GM12875 (cell line): ENCODE results near the gene SLC22A16.

Experiments used
- H3K4me3 ChIP-seq: one replicate; pipeline ENCODE4 v1.5.1; 2011; ENCODE audit warnings: low read depth, low read length, control low read depth
- CTCF ChIP-seq: IDR thresholded peaks from 2 replicates; pipeline ENCODE4 v1.5.1; 2011; ENCODE audit warnings: low read depth, mild to moderate bottlenecking, control low read depth, inconsistent platforms, low read length, moderate library complexity, borderline replicate concordance; ENCODE audit not compliant: insufficient read depth

Gene SLC22A16

DNA sequence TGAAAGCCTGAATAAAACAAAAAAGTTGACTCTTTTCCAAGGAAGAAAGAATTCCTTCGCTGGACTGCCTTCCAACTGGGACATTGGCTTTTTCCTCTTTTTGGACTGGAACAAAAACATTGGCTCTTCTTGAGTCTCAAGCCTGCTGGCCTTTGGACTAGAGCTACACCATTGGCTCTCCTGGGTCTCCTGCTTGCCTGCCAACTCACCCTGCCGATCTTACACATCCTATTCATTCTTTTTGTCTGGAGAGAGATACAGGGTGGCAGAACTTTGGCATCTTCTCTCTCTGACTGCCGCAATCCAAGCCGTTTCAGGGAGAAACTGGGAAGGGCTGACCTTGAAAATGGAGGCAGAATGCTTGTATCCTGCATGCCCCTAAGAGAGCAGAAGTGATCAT is 81.2 kb downstream of the SLC22A16 start:
- TF ChIP-seq CTCF = no peak

GRCh38 chr6:110394409-110394808 is 82.0 kb downstream of the SLC22A16 start:
- no peak for TF ChIP-seq CTCF
- no peak overlapping the region for H3K4me3 ChIP-seq

More for the DNA sequence above, 81.2 kb downstream of the SLC22A16 start:
- no peak overlapping the region for H3K4me3 ChIP-seq

GRCh38 chr6:110392727-110393126 is 83.7 kb downstream of the SLC22A16 start:
- no peak for TF ChIP-seq CTCF
- H3K4me3 ChIP-seq = no peak overlapping the region

- H3K4me3 ChIP-seq = no peak overlapping the region
- no peak for TF ChIP-seq CTCF
Observed at GRCh38 chr6:110390404-110390803, 86.0 kb downstream of the SLC22A16 start.

DNA sequence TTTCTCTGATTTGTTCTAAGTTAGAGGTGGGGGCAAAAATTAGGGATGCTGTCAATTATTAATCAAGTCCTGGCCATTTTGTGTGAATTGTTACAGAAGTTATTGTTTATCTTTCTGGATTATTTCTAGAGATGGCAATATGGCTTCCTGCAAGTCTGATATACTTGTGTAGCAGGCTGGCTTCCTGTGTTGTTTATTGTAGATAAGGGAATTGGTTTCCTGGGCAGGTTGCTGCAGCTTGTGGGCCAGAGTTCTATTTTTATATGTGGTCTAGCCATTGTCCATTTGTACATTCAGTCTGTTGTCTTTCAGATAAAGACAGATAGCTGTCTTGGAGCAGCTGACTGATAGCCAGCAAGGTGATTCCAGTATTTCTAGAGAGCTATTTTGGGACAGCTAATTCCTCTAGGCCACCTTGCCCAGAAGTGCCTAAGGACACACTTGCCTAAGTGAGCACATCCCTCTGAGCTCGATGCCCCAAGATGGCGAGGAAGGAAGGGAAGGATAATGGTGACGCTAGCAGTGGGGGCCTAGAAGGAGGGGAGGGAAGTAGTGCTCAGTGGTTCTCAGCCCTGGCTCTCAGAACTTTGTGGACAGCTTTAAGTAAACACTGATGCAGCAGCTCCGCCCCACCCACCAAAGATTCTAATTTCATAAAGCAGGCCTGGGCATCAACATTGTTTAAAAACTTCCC is 86.6 kb downstream of the SLC22A16 start:
- no peak overlapping the region for H3K4me3 ChIP-seq
- TF ChIP-seq CTCF = no peak

GRCh38 chr6:110387986-110388385 is 88.4 kb downstream of the SLC22A16 start:
- no peak for TF ChIP-seq CTCF
- no peak overlapping the region for H3K4me3 ChIP-seq

DNA sequence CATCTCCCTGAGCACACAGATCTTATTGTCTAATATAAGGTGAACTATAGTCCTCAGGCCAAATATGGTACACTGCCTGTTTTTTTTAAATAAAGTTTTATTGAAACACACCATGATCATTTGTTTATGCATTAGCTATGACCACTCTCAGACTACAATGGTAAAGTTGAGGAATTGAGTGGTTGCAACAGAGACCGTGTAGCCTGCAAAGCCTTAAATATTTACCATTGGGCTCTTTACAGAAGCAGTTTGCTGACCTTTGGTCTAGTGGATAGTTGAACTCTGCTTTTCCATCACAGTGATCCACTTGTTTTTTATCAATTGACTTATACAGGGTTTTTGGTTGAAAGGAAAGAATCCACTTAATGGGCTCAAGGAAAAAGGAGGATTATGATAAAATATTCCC is 91.0 kb downstream of the SLC22A16 start:
- no peak overlapping the region for H3K4me3 ChIP-seq
- TF ChIP-seq CTCF = no peak
